GM12878 (cell line): ENCODE results near the gene TMPRSS13. TPM values are rescaled to one million over a fixed set of nuclear protein-coding genes. Genes with fewer than 3 reads are reported as not detected.

Experiments
- ATAC-seq: fragments of 200-7000 bp; cut with Tn5 transposase; 3 replicates; pipeline ENCODE4 v1.9.1; 2020; ENCODE audit warnings: mild to moderate bottlenecking, moderate library complexity
- BruUV-seq: library from RNA; stranded (reverse); fragments of 400-500 nt; replicated peaks from 2 replicates; lab custom pipeline; 2021; lab: Mats Ljungman, UMichigan
- CTCF ChIA-PET: fragments of 300-600 bp; sonication (Branson Sonifier 250); formaldehyde crosslinking; extraction: SDS; loops from one replicate; lab custom pipeline; 2021; ENCODE audit warnings: inconsistent platforms; lab: Yijun Ruan, JAX
- POLR2A ChIA-PET: fragments of 350-600 bp; formaldehyde crosslinking; extraction: SDS; loops from one replicate; lab custom pipeline; 2021; ENCODE audit warnings: inconsistent platforms; lab: Charles Lee
- RAD21 ChIA-PET: fragments of 300-600 bp; sonication (Branson Sonifier 250); formaldehyde crosslinking; loops from one replicate; lab custom pipeline; 2023; ENCODE audit warnings: antibody characterized with exemption; ENCODE audit not compliant: unreplicated experiment; lab: Charles Lee
- SMC1A ChIA-PET: fragments of 300-600 bp; sonication (Branson Sonifier 250); formaldehyde crosslinking; loops from one replicate; lab custom pipeline; 2023; ENCODE audit not compliant: unreplicated experiment, uncharacterized antibody; lab: Charles Lee
- DNase-seq: peaks from one replicate; pipeline ENCODE4 v3.0.0-alpha.2; 2011; ENCODE audit warnings: low read depth, low spot score
- FAIRE-seq: peaks from 3 replicates; lab custom pipeline; 2011; peaks lifted over from hg19 to GRCh38; lab: Jason Lieb, UNC
- H2AFZ ChIP-seq: 2 replicates; pipeline ENCODE4 v1.6.0; 2011; ENCODE audit warnings: low read depth, low read length, control low read depth; ENCODE audit not compliant: control insufficient read depth
- H3K27ac ChIP-seq: 2 replicates; pipeline ENCODE4 v1.5.1; 2011; ENCODE audit warnings: control low read depth; ENCODE audit not compliant: control insufficient read depth, insufficient read depth
- H3K27me3 ChIP-seq, 2 experiments: replicated peaks in 1 of 2; 2 replicates each; pipeline versions ENCODE4 v1.6.0 to v1.6.1; 2011; ENCODE audit warnings: low read length in 1 of 2; ENCODE audit not compliant: control insufficient read depth in 2 of 2, insufficient read depth in 2 of 2
- H3K36me3 ChIP-seq, 2 experiments: 2 replicates each; pipeline ENCODE4 v1.5.1; 2011; ENCODE audit warnings: low read length in 1 of 2; ENCODE audit not compliant: control insufficient read depth in 2 of 2, insufficient read depth in 2 of 2
- H3K4me1 ChIP-seq: 2 replicates; pipeline ENCODE4 v1.6.1; 2011; ENCODE audit warnings: mild to moderate bottlenecking, low read length, moderate library complexity, mixed read lengths; ENCODE audit not compliant: control insufficient read depth, insufficient read depth
- H3K4me2 ChIP-seq: 2 replicates; pipeline ENCODE4 v1.6.0; 2011; ENCODE audit warnings: control low read depth; ENCODE audit not compliant: control insufficient read depth, insufficient read depth
- H3K4me3 ChIP-seq: fragments of 200-600 bp; sonication (generic); 2 replicates; pipeline ENCODE4 v1.5.1; 2016
- H3K79me2 ChIP-seq: 2 replicates; pipeline ENCODE4 v1.6.0; 2011; ENCODE audit warnings: low read length; ENCODE audit not compliant: control insufficient read depth, insufficient read depth
- H3K9ac ChIP-seq: 2 replicates; pipeline ENCODE4 v1.8.0; 2011; ENCODE audit warnings: low read length, control low read depth, mixed read lengths; ENCODE audit not compliant: control insufficient read depth, insufficient read depth
- H3K9me3 ChIP-seq: replicated peaks from 3 replicates; pipeline ENCODE4 v1.5.1; 2011; ENCODE audit warnings: mild to moderate bottlenecking, low read length; ENCODE audit not compliant: control insufficient read depth, insufficient read depth
- H4K20me1 ChIP-seq: 2 replicates; pipeline ENCODE4 v1.6.0; 2011; ENCODE audit not compliant: control insufficient read depth, insufficient read depth
- IRF4 ChIP-seq: IDR thresholded peaks from 2 replicates; pipeline ENCODE4 v1.6.1; 2011; ENCODE audit warnings: low read depth, low read length
- MYB ChIP-seq: fragments of 150-350 bp; IDR thresholded peaks from 2 replicates; pipeline ENCODE4 v1.6.1; 2014; ENCODE audit warnings: mild to moderate bottlenecking, low read depth, low read length, borderline replicate concordance
- NR2C1 ChIP-seq: fragments of 450-650 bp; IDR thresholded peaks from 2 replicates; pipeline ENCODE4 v1.6.1; 2017; ENCODE audit warnings: antibody characterized with exemption, mild to moderate bottlenecking, moderate library complexity
- RAD51 ChIP-seq: fragments of 450-650 bp; IDR thresholded peaks from 2 replicates; pipeline ENCODE4 v1.6.1; 2016; ENCODE audit warnings: moderate library complexity, mild to moderate bottlenecking, inconsistent platforms
- SMAD1 ChIP-seq: fragments of 450-650 bp; IDR thresholded peaks from 2 replicates; pipeline ENCODE4 v1.6.1; 2018; ENCODE audit warnings: mild to moderate bottlenecking, low read depth; ENCODE audit not compliant: partially characterized antibody
- SPI1 ChIP-seq: IDR thresholded peaks from 2 replicates; pipeline ENCODE4 v1.6.1; 2011; ENCODE audit warnings: low read depth, mild to moderate bottlenecking, low read length, moderate library complexity, borderline replicate concordance; ENCODE audit not compliant: insufficient read depth
- WGBS: methylation state at CpG from one replicate; pipeline ENCODE4 v1.1.6; 2016; ENCODE audit warnings: low lambda C conversion rate; ENCODE audit not compliant: insufficient replicate concordance, insufficient coverage; ENCODE audit errors: missing lambda C conversion rate; 5-methylcytosine and 5-hydroxymethylcytosine counted together
- in situ Hi-C: fragments of 300-500 bp; cut with MboI; formaldehyde crosslinking; loops from 9 replicates; pipeline ENCODE4 v1.14.3; 2018; ENCODE audit warnings: mixed read lengths
- intact Hi-C: fragments of 100-400 bp; cut with micrococcal nuclease; formaldehyde crosslinking; loops from one replicate; pipeline ENCODE4 v1.14.2; 2022; ENCODE audit not compliant: unreplicated experiment
- polyA plus RNA-seq, 11 experiments: library from polyadenylated mRNA; depleted of rRNA in 4 of 11; unstranded in 6 of 11; stranded (reverse) in 5 of 11; fragments of >200 nt; fragmentation: Nextera tagmentation in 4 of 11; fragmentation: Illumina TruSeq in 1 of 11; extraction: Ambion mirVana in 4 of 11; extraction: Trizol in 1 of 11; gene quantifications; 1 replicate in 1 of 11; 2 replicates in 10 of 11; pipeline versions ENCODE4 v1.2.1 to v1.2.3, GENCODE V29; 2011 to 2016; ENCODE audit warnings: inconsistent platforms in 2 of 11, missing spikeins in 2 of 11, low read depth in 1 of 11
- total RNA-seq, 4 experiments: library from RNA; depleted of rRNA in 3 of 4; stranded (reverse); fragments of >200 nt in 3 of 4; fragmentation: Illumina TruSeq in 1 of 4; extraction: Trizol in 1 of 4; gene quantifications; 2 replicates each; pipeline versions ENCODE4 v1.2.1 to v1.2.3, GENCODE V29; 2013 to 2021
- TF ChIP-seq, protein P1 (sequence below): fragments of 450-650 bp; IDR thresholded peaks from 2 replicates; pipeline ENCODE4 v1.6.1; 2017; ENCODE audit warnings: low read depth, mild to moderate bottlenecking, moderate library complexity

Gene TMPRSS13
- total and polyA plus RNA-seq, 10 of the 15 experiments (the other 5 are each of a cell fraction or from before 2014, with no cell fraction given) = 0.05 to 0.50 (median 0.26) TPM; not detected in 2

DNA sequence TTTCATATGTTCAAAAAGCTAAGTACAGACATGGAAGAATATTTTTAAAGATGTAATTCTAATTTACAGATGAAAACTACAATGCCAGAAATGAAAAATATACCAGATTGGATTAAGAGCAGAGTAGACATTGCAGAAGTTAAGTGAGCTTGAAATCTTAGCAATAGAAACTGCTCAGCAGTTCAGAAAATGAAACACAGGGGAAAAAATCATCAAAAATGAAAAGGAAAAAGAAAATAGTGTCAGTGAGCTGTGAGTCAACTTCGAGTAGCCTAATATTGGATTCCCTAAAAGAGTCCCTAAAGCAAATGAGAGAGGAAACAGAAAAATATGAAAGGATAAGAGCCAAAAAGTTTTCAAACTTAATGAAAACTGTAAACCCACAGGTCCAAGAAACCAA is 31.2 kb upstream of the TMPRSS13 start (continued):
- TF ChIP-seq SMAD1 (no peak), IRF4 (no peak), NR2C1 (no peak), MYB (no peak)

DNA sequence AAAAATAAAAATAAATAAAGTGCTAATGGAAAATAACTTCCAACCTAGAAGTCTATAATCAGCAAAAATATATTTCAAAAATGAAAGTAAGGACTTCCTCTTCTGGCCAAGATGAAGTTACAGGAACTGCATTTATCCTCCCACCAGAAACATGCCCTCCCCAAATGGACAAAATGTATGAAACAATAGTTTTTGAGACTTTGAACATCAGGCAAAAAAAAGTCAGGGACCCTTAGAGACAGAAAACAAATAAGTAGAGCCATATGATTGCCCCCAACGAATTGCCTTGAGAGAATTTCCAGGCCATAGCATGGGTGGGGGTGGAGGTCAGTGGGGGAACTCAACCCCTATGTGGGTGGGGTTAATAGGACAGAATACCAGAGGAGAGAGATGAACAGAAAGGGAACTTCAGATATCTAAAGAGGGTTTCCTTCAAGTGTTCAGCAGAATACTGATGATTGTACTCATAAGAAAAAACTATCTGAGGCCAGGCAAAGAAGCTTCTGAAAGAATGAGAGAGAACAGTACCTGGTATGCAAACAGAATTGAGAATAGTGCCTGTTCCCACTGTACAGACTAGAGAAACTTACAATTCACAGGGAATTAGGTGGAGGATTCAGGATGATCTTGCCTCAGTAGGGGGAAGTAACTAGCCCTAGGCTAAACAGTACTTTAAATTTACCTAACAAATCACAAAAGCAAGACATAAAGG is 30.4 kb upstream of the TMPRSS13 start:
- no peaks in the 10 kb centered on the region for H3K27me3 ChIP-seq
- H3K36me3 ChIP-seq = no peaks in the 10 kb centered on the region
- CTCF ChIA-PET = interaction anchor here (0.7 to 1.6 kb wide), 9 partner anchors 8 to 152 kb away, joined by 3 to 11 read pairs (median 3); no protein-coding TSS in a partner anchor
- H3K9ac ChIP-seq = no peak overlapping the region
- POLR2A ChIA-PET = interaction anchor here (0.7 to 2.5 kb wide), 5 partner anchors 11 to 28 kb away, joined by 3 to 13 read pairs (median 3); no protein-coding TSS in a partner anchor
- H3K9me3 ChIP-seq = peaks cover 8% of the 10 kb centered on the region
- 0% methylated on average over 1 of the region's 1 CpG for WGBS
- peaks cover 13% of the 10 kb centered on the region for H3K4me1 ChIP-seq
- peak; percentile 59 for FAIRE-seq
- peak; percentile 73 for TF ChIP-seq SPI1
- no peak for TF ChIP-seq RAD51
- TF ChIP-seq, protein P1, sequence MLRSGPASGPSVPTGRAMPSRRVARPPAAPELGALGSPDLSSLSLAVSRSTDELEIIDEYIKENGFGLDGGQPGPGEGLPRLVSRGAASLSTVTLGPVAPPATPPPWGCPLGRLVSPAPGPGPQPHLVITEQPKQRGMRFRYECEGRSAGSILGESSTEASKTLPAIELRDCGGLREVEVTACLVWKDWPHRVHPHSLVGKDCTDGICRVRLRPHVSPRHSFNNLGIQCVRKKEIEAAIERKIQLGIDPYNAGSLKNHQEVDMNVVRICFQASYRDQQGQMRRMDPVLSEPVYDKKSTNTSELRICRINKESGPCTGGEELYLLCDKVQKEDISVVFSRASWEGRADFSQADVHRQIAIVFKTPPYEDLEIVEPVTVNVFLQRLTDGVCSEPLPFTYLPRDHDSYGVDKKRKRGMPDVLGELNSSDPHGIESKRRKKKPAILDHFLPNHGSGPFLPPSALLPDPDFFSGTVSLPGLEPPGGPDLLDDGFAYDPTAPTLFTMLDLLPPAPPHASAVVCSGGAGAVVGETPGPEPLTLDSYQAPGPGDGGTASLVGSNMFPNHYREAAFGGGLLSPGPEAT = peak; percentile 32; the same call in 1 of the 2 replicates
- SMC1A ChIA-PET = interaction anchor here (0.9 to 5.6 kb wide), 13 partner anchors 7 to 93 kb away, joined by 3 to 37 read pairs (median 4); partner anchors contain the start of gene IL10RA
- intact Hi-C loops (no loop called here), in situ Hi-C loops (no loop called here)
- no TSS peak for BruUV-seq
- H3K4me3 ChIP-seq = no peak overlapping the region
- peak overlapping the region; percentile 66 for H2AFZ ChIP-seq
- RAD21 ChIA-PET = interaction anchor here (0.7 to 3.0 kb wide), 8 partner anchors 9 to 185 kb away, joined by 3 to 15 read pairs (median 6); partner anchors contain the start of gene IL10RA
- H4K20me1 ChIP-seq = no peaks in the 10 kb centered on the region
- no peaks in the 10 kb centered on the region for H3K79me2 ChIP-seq
- peak overlapping the region; percentile 31 for H3K27ac ChIP-seq
- DNase-seq = no peak
- ATAC-seq = peak; percentile 65
- H3K4me2 ChIP-seq = peak overlapping the region; percentile 21
